DOHH2 (cell line): ENCODE results near the gene RNGTT.

Experiments used
- CTCF ChIP-seq: fragments of 200-600 bp; sonication (generic); IDR thresholded peaks from one replicate; pipeline ENCODE4 v1.5.1; 2014; ENCODE audit warnings: antibody characterized with exemption, mild to moderate bottlenecking, low read depth, low read length; ENCODE audit not compliant: poor library complexity, severe bottlenecking
- EZH2phosphoT487 ChIP-seq: fragments of 200-600 bp; sonication (generic); IDR thresholded peaks from 2 replicates; pipeline ENCODE4 v1.6.1; 2017; ENCODE audit warnings: borderline replicate concordance, mild to moderate bottlenecking, antibody characterized with exemption, low read length, moderate library complexity, mixed read lengths

DNA sequence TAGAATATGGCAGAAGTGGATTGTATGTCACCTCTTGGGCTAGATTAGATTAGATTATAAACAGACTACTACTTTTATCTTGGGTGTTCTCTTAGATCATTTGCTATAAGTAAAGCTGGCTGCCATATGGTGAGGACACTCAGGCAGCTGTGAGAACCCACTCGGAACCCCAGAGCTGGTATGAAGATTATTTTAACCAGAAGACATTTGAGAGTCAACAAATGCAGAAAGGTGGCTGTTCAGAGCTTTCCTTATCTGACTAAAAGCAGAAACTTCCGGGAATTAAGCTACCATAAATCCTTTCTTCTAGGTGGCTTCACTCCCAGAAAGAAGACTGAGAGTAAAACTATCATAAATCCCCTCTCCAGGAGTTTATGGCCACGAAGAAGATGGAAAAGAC lies 91.9 kb downstream of the RNGTT start:
- TF ChIP-seq CTCF (no peak), EZH2phosphoT487 (no peak)
